Transverse colon (tissue), 3 donors: ENCODE measurements around the gene CFAP69.

Source experiments
- EP300 ChIP-seq: sonication (generic); formaldehyde crosslinking; IDR thresholded peaks from one replicate; pipeline ENCODE4 v1.6.1; 2017; ENCODE audit warnings: antibody characterized with exemption, low read depth
- POLR2A ChIP-seq: fragments of 450-650 bp; IDR thresholded peaks from one replicate; pipeline ENCODE4 v1.6.1; 2016; ENCODE audit warnings: antibody characterized with exemption, mild to moderate bottlenecking, moderate library complexity
- POLR2AphosphoS5 ChIP-seq, 3 donors: sonication (generic); formaldehyde crosslinking; IDR thresholded peaks; one replicate each; pipeline ENCODE4 v1.6.1; 2016; ENCODE audit warnings: antibody characterized with exemption in 3 of 3

- no peak for TF ChIP-seq EP300
- TF ChIP-seq POLR2A = no peak
- TF ChIP-seq POLR2AphosphoS5 (IDR thresholded peaks at IDR 0.05) = no peak
These were observed 26.8 kb downstream of the CFAP69 start for GRCh38 chr7:90271753-90272152.
